CD1c-positive myeloid dendritic cell (primary cell): Measurements from ENCODE around the gene AMPD3.

Source experiments
- DNase-seq: peaks from one replicate; pipeline ENCODE4 v3.0.0-alpha.2; 2016; ENCODE audit errors: extremely low spot score

AMPD3 gene

DNA sequence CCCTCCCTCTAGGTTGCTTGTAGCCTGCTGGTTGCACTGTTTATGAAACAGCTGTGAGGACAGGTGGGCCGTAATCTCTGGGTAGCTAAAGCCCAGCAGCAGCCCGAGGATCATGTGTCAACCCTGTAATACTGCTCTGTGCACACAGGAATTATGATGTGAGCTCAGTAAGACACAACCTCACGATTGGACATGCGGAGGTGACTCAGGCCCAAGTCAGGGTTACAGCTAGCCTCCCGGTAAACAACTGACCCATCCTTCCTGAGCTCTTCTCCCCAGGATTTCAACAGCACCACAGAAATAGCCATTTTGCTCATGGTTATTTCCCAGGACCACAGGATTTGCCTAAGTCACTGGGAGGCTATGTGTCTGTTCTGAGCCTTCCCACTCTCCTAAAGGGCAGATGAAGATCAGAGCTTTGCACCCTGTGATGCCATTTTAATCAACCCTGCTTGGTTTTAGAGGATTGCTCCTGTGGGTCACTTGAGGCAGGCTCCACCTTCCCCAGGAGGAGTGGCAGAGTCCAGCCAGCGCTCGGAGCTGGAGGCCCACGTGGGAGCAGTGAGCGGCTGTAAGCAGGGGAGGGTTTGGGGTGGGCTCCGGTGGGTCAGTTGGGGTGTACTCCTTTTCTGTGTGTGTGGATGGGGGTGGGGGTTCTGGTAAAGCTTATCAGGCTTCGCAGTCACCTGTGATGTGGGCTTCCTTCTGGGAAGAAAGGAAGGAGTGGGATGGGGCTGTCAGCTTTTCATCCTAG lies at the start of gene AMPD3:
Gene AMPD3, plus strand, starts transcription at position 387 of the 754 bp plus-strand sequence. CDS start 6,256 bp downstream, outside the sequence.
- DNase-seq, result peak; percentile 73

DNA sequence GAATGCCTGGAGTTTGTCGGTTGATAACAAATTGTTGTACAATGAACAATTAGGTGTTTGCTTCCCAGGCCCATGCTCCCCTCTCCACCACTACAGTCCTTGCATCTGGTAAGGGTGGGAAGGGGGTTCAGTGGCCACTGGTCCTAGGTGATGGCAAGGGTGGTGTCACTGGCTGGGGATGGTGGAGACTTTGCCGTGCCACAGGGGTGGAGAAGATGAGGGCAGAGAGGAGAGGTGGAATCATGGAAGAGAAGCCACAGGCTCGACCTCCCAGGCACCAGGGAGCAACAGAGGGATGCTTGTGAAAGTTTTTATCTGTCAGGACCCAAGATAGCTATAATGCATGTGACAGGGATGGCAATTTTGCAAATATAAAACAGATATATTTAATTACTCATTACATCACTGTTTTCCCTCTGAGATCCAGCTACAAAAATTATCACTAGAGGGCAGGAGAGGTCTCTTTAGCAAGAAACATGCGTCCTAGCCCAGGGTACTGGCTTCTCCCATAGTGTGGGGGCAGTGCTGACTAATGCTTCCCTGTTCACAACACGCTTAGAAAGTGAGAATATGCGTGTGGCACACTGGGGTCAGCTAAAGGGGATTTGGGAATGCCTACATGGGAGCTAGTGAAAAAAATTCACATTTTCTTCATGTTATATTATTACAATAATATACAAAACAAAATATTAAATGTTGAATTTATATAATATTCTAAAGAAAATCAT lies 49.0 kb upstream of the AMPD3 start:
- DNase-seq, result peak; percentile 92

DNA sequence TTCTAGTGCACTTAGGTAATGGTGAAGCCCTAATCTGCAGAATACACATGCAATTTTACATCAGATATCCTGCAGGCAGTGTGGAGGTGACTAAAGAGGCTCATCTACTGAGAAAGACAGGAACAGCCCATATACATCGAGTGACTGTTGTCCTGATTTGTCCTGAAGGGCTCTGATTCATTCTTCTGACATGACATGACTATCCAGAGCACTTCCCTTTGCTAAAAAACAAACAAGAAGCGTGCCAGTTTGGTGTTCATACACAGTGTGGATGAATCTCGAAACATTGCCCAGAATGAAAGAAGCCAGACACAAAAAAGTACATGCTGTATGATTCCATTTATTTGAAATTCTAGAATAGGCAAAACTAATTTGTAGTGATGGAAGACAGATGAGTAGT lies 48.0 kb upstream of the AMPD3 start:
- DNase-seq, result peak; percentile 73

- no peak for DNase-seq
Observed at GRCh38 chr11:10407749-10408685, 47.0 kb upstream of the AMPD3 start.

DNA sequence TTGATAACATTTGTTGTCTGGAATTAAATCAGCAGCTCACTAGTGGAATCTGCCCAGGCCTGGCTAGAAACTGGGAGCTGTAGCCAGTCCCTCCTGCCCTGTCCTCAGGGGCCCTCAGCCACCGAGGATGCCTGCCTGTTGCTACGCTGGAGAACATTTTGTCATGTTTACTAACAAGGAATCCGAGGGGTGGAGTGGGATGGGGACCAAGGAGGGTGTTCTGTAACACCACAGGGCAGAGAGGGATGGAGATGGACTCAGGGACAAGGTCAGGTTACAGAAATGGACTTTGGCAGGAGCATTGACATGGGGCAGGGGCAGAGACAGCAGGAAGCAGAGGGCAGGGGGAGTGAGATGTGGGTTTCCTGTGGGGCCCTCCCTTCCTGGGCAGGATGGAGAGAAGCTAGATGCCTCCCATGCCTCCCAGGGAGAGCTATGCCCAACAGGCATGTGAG lies 45.8 kb upstream of the AMPD3 start:
- DNase-seq, result no peak

DNA sequence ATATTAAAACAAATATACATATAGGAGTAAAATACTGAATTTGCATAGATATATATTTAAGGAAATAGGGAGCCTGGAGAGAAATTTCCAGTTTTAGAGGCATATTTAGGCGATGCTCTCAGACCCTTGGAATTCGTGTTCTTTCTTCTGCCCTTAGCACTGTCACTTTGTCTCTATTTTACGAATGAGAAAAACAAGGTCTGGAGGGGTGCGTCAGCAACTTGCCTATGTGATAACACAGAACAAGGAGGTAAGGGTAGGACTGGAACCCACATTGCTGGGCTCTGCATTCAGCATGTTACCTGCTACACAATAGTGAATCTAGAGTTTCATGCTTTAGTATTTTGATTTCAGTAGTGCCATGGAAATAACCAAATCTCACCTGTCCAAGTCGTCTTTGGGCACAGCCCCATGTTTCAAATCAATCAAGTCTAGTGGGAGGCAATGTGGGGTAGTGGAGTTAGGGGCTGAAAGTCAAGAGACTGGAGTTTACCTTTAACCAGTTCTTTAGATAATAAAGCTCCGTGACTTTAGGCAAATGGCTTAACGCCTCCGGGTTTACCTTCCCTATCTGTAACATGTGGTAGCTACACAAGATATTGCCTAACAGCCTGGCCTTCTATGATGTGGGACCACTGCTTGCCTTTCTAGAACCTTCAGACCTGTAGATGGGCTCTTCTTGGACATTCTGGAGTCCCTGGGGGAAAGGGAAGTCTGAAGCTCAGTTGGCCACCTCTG lies 44.8 kb upstream of the AMPD3 start:
- DNase-seq, result no peak

- DNase-seq, result no peak
Observed at GRCh38 chr11:10410844-10411200, 44.2 kb upstream of the AMPD3 start.

DNA sequence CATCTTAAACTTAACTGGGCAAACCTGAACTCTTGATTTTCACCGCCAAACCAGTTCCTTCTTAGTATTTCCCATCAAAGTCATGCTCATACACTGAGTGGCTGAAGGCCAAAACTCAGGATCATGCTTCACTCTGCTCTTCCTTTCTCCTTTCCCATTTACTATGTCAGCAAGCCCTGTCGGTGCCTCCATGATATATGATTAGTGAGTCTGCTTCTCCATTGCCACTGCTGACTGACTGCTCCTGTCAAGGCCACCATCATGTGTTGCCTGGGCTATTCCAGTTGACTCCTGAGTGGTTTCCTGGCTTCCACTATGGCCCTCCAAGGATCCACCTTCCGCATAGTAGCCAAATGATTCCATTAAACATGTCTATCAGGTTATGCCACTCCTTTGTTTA lies 42.8 kb upstream of the AMPD3 start:
- no peak for DNase-seq

GRCh38 chr11:10413268-10413667 lies 41.8 kb upstream of the AMPD3 start:
- peak; percentile 64 for DNase-seq

GRCh38 chr11:10414181-10414580 lies 40.9 kb upstream of the AMPD3 start:
- DNase-seq, result peak; percentile 82

DNA sequence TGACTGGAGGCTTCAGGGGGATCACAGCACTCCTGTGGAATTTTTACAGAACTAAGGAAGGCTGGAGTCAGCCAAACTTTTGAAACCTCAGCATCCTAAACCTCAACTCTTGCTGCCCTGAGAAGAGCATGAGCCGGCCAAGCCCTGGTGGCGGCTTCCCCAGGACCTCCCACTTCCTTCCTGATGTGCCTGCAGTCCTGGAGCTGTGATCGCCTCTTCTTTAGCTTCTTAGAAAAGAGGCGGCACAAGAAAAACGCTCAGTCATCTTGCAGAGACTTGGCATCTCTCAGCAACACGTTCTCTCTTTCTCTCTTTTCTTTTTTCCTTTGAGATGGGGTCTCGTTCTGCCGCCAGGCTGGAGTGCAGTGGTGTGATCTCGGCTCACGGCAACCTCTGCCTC lies 40.4 kb upstream of the AMPD3 start:
- DNase-seq, result peak; percentile 75

DNA sequence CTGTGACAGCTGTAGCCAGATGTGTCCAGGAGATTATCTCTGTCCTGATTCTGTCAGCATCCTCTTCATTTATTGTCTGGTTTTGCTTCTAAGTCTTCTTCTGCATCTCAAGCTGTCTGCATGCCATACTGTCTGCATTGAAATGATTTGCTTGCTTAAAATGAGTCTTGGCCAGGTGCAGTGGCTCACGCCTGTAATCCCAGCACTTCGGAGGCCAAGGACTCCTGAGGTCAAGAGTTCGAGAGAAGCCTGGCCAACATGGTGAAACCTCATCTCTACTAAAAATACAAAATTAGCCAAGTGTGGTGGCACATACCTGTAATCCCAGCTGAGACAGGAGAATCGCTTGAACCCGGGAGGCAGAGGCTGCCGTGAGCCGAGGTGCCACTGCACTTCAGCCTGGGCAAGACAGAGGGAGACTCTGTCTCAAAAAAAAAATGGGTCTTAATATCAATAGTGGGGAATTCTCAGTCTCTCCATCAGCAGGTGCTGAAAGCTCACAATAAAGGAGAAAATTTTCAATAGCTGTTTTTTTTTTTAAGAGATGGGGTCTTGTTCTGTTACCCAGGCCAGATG lies 39.2 kb upstream of the AMPD3 start:
- DNase-seq, result no peak

GRCh38 chr11:10418259-10418949 lies 36.7 kb upstream of the AMPD3 start:
- DNase-seq, result no peak

- DNase-seq, result no peak
Observed at GRCh38 chr11:10418950-10419310, 36.1 kb upstream of the AMPD3 start.

- DNase-seq, result no peak
Observed at GRCh38 chr11:10426475-10426874, 28.6 kb upstream of the AMPD3 start.

GRCh38 chr11:10428453-10428852 lies 26.6 kb upstream of the AMPD3 start:
- no peak for DNase-seq

DNA sequence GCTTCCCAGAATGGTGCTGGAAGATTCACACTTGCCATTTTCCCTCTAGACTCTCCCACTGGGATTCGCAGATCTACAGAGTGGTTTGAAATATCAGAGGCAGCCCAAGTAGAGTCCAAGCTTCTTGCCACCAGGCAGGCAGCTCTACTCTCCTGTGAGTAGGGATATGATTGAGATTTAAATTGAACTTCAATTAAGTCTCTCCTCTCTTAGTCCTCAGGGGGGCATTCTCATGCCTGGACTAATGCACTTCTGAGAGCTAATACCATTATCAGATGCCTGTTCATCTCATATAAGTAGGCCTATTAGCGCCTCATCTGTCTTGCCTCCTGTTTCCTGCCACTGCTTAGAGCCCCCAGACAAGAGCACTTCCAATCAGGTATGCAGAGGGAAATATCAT lies 25.5 kb upstream of the AMPD3 start:
- no peak for DNase-seq

DNA sequence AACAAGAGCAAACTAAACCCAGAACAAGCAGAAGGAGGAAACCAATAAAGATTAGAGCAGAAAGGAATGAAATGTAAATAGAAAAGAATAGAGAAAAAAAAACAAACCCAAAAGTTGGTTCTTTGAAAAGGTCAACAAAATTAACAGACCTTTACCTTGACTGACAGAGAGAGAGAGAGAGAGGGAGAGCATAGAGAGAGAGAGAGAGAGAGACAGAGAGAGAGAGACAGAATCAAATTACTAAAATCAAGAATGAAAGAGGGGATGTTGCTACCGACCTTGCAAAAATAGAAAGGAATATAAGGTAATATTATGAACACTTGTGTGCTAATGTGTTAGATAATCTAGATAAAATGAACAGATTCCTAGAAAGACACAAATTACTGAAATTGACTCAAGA lies 22.6 kb upstream of the AMPD3 start:
- no peak for DNase-seq

GRCh38 chr11:10432971-10433370 lies 22.1 kb upstream of the AMPD3 start:
- no peak for DNase-seq

GRCh38 chr11:10436224-10436623 lies 18.8 kb upstream of the AMPD3 start:
- DNase-seq, result peak; percentile 85

DNA sequence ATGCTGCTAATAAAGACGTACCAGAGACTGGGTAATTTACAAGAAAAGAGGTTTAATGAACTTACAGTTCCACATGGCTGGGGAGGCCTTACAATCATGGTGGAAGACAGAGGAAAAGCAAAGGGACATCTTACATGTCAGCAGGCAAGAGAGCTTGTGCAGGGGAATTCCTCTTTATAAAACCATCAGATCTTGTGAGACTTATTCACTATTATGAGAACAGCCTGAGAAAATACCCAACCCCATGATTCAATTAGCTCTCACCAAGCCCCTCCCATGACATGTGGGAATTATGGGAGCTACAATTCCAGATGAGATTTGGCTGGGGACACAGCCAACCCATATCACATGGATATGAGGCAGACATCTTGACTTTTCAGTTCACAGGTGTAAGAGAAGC lies 18.4 kb upstream of the AMPD3 start:
- peak; percentile 75 for DNase-seq
